GM19438 (cell line): ENCODE results near the gene TTLL13.
"Not testable (repeated sequence)": the region's sequence is repeated elsewhere in the genome, so short reads cannot be mapped to it uniquely, and the experiment has no call there.

ENCODE experiments used
- ATAC-seq: cut with Tn5 transposase; IDR thresholded peaks from one replicate; pipeline ENCODE4 v1.9.1; 2021; ENCODE audit warnings: low read depth; ENCODE audit not compliant: unreplicated experiment

Gene TTLL13

DNA sequence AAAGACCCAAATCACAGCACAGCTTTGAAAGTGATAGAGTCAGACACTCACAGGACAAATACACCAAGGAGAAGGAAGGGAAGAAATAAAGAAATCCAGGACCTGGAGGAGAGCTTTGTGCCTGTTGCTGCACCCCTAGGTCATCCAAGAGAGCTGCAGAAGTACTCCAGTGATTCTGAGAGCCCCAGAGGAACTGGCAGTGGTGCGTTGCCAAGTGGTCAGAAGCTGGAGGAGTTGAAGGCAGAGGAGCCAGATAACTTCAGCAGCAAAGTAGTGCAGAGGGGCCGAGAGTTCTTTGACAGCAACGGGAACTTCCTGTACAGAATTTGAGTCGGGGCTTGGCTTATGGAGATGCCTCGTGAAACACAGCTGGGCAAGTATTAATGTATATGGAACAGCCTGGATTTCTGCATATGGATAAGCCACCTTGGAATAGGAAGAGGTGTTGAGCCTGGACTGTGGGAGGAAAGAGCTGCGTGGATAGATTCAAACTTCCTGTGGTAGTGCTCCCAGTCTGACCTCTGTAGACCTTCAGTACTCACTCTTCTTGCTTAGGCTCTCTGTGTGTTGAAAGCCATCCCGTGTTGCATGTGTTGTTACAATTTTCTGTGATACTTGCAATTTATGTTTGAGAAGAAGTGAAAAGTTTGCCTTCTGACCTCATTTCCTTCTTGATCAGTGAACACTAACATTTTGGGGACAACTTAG is 22.3 kb downstream of the TTLL13 start:
- no peak for ATAC-seq

DNA sequence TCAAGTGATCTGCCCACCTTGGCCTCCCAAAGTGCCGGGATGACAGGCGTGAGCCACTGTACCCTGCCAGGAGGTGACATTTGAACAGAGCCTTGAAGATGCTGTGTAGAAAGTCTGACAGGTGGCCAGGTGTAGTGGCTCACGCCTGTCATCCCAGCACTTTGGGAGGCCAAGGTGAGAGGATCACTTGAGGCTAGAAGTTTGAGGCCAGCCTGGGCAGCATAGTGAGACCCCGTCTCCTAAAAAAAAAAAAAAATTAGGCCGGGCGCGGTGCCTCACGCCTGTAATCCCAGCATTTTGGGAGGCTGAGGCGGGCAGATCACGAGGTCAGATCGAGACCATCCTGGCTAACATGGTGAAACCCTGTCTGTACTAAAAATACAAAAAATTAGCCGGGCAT is 29.1 kb downstream of the TTLL13 start:
- not testable (repeated sequence) for ATAC-seq

DNA sequence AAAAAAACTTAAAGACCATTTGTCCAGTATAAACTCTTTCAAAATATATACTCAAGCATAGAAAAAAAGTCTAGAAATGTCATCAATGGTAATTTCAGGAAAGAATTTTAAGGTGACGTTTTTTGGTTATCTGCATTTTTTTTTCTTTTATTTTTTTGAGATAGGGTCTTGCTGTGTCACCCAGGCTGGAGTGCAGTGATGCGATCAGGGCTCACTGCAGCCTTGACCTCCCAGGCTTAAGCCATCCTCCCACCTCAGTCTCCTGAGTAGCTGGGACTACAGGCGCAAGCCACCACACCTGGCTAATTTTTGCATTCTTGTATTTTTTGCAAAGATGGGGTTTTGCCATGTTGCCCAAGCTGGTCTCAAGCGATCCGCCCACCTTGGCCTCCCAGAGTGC is 31.4 kb downstream of the TTLL13 start:
- ATAC-seq, result not testable (repeated sequence)

- ATAC-seq, result not testable (repeated sequence)
Observed at GRCh38 chr15:90281637-90282036, 32.3 kb downstream of the TTLL13 start.

- ATAC-seq, result no peak
Observed at GRCh38 chr15:90286678-90287077, 37.3 kb downstream of the TTLL13 start.

DNA sequence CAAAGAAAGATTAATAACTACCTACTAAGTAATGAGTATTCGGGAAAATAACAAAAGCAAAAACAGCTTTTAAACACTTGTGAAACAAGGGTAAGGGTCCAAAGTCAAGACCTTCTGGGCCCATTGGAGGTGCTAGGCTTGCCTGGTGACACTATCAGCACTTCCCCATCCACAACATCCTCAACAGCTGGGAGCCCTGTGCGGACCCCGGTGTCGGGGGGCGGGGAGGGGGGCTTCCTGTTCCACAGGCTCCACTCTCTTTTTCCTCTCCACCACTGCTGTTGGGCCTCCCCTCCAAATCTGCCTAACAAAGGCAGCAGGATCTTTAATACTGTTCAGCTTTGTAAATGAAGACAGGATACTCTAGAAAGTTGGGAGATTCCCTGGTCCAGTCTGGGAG is 37.7 kb downstream of the TTLL13 start:
- no peak for ATAC-seq

DNA sequence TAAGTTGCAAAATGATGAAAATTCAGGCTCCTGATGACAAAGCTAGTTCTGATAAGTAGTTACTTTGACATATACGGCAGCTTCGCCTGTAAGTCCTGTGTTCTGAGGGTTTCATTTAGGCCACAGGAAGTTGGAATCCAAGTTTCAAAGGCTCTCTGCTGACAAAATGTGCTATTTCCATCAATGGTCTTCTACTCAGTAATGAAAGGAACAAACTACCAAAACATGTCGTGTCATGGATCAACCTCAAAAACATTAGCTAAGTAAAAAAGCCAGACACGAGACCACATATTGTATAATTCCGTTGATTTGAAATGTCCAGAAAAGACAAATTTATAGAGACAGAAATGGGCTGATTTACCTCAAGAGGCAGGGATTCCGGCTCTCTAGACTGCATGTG is 38.6 kb downstream of the TTLL13 start:
- ATAC-seq, result no peak

DNA sequence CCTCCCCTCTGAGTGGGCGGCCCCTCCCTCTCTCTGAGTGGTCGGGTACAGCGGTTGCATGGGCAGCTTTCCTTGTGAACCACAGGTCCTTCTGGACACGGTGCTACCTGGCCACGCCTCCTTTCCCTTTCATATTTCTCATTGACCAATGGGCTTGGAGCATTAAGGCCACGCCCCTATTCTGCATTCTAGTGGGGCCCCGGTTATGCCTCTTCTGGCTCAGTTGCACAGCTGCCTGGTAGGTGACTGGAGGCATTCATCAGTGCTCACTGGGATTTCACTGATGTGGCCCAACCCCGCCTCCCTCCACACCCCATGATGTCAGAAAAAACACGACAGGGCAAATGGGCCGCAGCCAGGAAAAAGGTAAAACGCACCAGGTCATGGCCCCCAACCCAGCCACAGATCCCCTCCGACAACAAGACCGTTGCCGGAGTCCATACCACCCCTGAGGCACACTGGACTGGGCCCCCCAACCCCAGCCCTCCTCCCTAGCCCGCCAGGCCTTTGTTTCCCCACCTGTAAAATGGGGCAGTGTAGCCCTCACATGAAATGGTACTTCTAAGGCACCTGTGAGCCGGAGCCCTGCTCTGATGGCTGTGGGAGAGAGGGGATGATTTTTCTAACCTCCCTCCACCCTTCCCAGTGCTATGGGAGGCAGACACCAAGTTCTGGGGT is 42.5 kb downstream of the TTLL13 start:
- no peak for ATAC-seq

DNA sequence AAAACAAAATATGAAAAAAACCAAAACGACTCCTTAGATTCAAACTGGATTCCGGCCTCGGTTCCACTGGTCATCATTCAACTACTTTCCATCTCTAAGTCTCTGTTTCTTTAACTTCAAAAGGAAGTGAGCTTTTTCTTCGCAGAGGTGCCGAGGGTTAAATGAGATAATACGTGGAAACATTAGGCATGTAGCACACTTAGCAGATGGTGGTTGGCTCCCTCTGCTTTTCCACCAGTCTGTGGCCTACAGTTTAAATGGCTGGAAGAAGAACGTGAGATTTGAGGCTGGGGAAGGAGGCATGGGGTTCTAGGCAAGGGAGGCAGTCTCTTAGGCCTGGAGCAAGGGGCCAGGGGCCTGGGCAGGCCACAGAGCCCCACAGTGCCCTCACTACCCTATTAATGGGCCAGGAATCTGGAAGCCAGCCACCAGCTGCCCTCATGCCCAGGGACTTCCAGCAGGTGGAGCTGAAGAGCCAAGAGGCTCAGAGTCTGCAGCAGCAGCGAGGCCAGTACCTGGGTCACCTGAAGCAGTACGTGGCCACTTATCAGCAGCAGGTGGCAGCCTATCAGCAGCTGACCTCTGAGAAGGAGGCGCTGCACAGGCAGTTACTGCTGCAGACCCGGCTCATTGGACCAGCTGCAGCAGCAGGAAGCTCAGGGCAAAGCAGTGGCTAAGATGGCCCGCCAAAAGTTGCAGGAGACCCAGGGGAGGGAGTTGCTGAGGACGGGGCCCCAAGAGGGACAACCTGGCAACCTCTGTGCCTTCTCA is 43.9 kb downstream of the TTLL13 start:
- not testable (repeated sequence) for ATAC-seq

GRCh38 chr15:90294159-90294558 is 44.8 kb downstream of the TTLL13 start:
- ATAC-seq, result no peak

DNA sequence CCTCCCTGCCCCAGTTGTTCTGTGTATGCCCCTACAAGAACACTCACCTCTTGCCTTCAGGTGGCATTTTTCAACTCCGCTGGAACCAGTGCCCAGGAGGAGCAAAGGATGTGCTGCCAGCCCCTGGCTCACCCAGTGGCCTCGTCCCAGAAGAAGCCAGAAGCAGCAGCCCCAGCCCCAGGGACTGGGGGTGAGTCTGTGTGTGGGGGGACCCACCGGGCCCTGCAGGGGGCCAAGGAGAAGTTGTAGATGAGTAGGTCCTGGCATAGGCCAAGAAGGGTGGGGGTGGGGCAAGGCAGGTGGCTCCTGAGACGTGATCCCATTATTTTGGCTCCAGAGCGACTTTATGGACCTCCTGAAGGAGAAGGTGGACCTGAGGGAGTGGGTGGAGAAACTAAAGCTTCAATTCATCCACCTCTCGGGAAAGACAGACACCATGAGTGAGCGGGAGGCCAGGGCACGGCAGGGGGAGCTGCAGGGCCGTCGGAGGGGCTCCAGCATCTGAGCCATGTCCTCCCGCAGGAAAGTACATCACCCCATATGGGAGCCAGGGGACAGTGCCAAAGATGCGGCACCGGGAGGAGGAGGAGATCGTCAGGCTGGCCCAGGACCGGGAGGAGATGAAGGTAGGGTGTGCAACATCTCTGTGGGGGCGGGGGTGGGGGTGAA is 45.4 kb downstream of the TTLL13 start:
- ATAC-seq, result no peak

- no peak for ATAC-seq
Observed at GRCh38 chr15:90295270-90295648, 45.9 kb downstream of the TTLL13 start.

- not testable (repeated sequence) for ATAC-seq
Observed at GRCh38 chr15:90296316-90296884, 47.0 kb downstream of the TTLL13 start.

DNA sequence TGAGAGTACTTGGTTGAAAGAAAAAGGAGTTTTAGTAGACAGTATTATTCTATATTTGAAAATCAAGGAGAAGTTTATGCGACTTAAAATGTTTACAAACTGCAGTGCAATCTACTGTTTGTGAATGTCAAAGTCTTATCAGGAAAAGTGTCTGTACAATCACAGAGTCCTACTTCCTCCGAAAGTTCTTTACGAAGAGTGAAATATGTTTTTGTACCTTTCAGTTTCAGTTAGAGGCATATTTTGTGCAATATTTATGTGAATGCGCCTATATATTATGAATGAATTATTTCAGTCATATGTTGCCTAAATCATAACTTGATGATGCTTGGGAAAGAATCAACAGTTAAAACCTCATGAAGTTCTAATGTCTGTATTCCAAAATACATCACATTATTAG is 47.7 kb downstream of the TTLL13 start:
- ATAC-seq, result no peak

DNA sequence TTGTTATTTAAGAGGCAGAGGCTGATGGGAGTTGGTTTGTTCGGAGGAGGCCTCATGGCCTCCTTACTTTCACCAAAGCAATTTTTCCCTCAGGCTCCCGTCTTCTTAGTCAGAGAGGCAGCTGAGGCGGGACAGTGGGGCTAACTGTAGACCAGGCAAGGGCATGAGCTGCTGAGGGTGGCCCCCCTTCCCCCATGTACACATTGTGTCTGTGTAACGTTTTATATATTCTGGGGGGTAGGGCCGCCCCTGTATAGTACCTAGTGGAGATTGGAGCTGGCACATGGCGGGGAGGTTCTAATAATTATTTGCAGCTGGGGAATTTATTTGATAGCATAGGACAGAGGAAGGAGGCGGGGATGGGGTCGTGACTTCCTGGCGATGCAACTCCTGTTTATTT is 51.2 kb downstream of the TTLL13 start:
- no peak for ATAC-seq

GRCh38 chr15:90300988-90301706 is 51.8 kb downstream of the TTLL13 start:
- ATAC-seq, result no peak

DNA sequence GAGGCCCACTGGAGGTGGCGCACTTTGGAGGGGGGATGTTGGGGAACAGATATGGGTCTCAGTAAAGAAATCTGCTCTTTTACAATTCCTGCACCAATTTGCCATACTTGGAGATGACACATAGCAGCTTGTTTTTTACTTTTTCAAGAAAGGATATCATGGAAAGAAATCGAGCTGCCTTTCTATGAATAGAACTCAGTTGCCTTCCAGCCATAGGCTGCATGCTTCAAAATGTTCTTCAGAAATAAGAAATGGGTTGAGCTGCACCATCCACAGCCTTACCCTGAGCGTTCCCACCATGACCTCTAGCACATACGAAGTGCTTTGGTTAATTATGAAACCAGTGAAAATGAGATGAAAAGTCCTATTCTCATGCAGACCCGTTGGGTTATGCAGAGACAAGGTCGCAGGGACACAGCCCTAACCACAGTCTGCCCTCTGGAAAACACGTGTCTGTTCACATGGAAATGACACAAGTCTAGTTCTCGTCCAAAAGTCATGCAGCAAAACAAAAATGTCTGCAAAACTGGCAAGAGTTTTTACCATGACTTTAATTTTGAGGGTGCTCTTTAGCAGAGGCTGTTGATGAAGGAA is 52.4 kb downstream of the TTLL13 start:
- no peak for ATAC-seq

- ATAC-seq, result not testable (repeated sequence)
Observed at GRCh38 chr15:90305355-90305754, 56.0 kb downstream of the TTLL13 start.

DNA sequence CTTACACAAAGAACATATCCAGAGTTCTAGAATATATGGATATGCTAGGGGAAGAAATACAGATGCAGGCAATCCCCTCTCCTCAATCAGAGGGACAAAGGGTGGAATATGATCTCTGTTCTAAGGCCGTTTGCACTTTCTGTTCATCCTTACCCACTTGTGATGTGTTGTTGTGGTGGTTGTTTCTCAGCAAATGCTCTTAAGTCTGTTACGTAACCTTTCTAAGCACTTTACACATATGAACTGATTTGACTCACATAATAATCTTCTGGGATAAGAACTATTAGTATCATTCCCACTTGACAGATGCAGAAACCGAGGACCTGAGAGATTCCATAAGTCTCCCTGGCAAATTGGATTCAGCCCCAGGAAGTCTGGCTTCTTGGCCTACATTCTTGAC is 56.6 kb downstream of the TTLL13 start:
- ATAC-seq, result no peak

DNA sequence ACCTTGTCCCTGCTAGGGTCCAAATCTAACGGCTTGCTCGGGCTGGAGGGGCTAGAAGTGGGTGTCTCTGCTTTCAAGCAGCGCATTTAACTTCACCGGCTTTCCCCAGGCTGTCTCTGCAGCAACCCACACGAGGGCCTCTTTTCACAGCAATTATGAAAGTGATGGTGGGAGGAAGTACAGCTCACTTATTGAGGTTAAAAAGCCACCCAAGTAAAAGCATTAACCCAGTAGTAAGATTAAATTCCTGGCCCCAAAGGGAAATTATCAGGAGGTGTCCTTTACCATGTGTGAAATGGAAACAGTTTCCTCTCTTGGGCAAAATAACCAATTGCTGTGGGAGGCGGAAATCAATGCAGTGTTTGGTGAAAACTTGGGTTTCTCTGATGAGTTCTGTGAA is 57.2 kb downstream of the TTLL13 start:
- no peak for ATAC-seq
